Activated T-cell treated with anti-CD3 and anti-CD28 coated beads, Interleukin-2, amount 50 U/mL, for 4 hours (primary cell): ENCODE data around the gene PLSCR2. TPM values are rescaled to one million over a fixed set of nuclear protein-coding genes. Genes with fewer than 3 reads are reported as not detected.
A peak's percentile ranks its signal among the peaks of the same experiment; 100 is the strongest.

Experiments used
- ATAC-seq, 2 donors: fragments of 200-7000 bp; cut with Tn5 transposase; one replicate each; pipeline ENCODE4 v1.10.0; 2021
- DNase-seq: peaks from one replicate; pipeline ENCODE4 v3.0.0-alpha.2; 2020
- H3K27me3 Mint-ChIP-seq: one replicate; pipeline ENCODE4 v1.8.0; 2021; ENCODE audit warnings: low read depth, mixed read lengths
- H3K36me3 Mint-ChIP-seq: one replicate; pipeline ENCODE4 v1.8.0; 2022; ENCODE audit warnings: mixed read lengths; ENCODE audit not compliant: insufficient read depth
- H3K4me1 Mint-ChIP-seq: one replicate; pipeline ENCODE4 v1.8.0; 2021; ENCODE audit warnings: low read depth, mixed read lengths
- H3K4me3 Mint-ChIP-seq: one replicate; pipeline ENCODE4 v1.8.0; 2021; ENCODE audit warnings: mild to moderate bottlenecking, moderate library complexity, mixed read lengths
- H3K9me3 Mint-ChIP-seq: one replicate; pipeline ENCODE4 v1.8.0; 2021; ENCODE audit warnings: mixed read lengths
- total RNA-seq, 3 donors: library from RNA; stranded (reverse); gene quantifications; one replicate each; pipeline ENCODE4 v1.2.1, GENCODE V29; 2021

The PLSCR2 gene
- under 1 TPM in 1 of 3 donors, not detected in 2; 0.26 TPM for total RNA-seq

GRCh38 chr3:146469150-146470017 lies at the start of gene PLSCR2:
PLSCR2 (minus strand) TSS chr3:146469561; CDS start chr3:146459904, 9,657 bp downstream.
- no peaks in the 10 kb centered on the region for H3K36me3 Mint-ChIP-seq
- H3K4me3 Mint-ChIP-seq, result peak within 1 kb of the TSS; percentile 80
- DNase-seq (peak; percentile 69), ATAC-seq (peak; percentile 95 to 97)
- H3K4me1 Mint-ChIP-seq, result peaks cover 2% of the 10 kb centered on the region
- H3K9me3 Mint-ChIP-seq, result no peaks in the 10 kb centered on the region
- no peaks in the 10 kb centered on the region for H3K27me3 Mint-ChIP-seq

- Mint-ChIP-seq H3K9me3 (no peaks in the 10 kb centered on the region), H3K36me3 (peaks cover 31% of the 10 kb centered on the region), H3K4me3 (no peak overlapping the region), H3K27me3 (no peaks in the 10 kb centered on the region), H3K4me1 (peaks cover 4% of the 10 kb centered on the region)
- DNase-seq (no peak), ATAC-seq (no peak)
These were observed 48.5 kb upstream of the PLSCR2 start for GRCh38 chr3:146517684-146518435.

- Mint-ChIP-seq H3K27me3 (no peaks in the 10 kb centered on the region), H3K4me1 (peaks cover 6% of the 10 kb centered on the region), H3K4me3 (no peak overlapping the region), H3K9me3 (no peaks in the 10 kb centered on the region), H3K36me3 (peaks cover 17% of the 10 kb centered on the region)
- DNase-seq (no peak), ATAC-seq (no peak)
These were observed 44.2 kb upstream of the PLSCR2 start for GRCh38 chr3:146513386-146514051.

GRCh38 chr3:146511402-146512134 lies 42.2 kb upstream of the PLSCR2 start:
- DNase-seq (no peak), ATAC-seq (no peak)
- no peak overlapping the region for H3K4me3 Mint-ChIP-seq
- peaks cover 6% of the 10 kb centered on the region for H3K4me1 Mint-ChIP-seq
- no peaks in the 10 kb centered on the region for H3K9me3 Mint-ChIP-seq
- no peaks in the 10 kb centered on the region for H3K27me3 Mint-ChIP-seq
- peaks cover 16% of the 10 kb centered on the region for H3K36me3 Mint-ChIP-seq

GRCh38 chr3:146507331-146508120 lies 38.2 kb upstream of the PLSCR2 start:
- no peak for ATAC-seq
- peaks cover 9% of the 10 kb centered on the region for H3K36me3 Mint-ChIP-seq

GRCh38 chr3:146505516-146505915 lies 36.2 kb upstream of the PLSCR2 start:
- Mint-ChIP-seq H3K4me3 (no peak overlapping the region), H3K4me1 (peaks cover 1% of the 10 kb centered on the region), H3K36me3 (peaks cover 3% of the 10 kb centered on the region), H3K27me3 (no peaks in the 10 kb centered on the region), H3K9me3 (no peaks in the 10 kb centered on the region)
- DNase-seq (no peak), ATAC-seq (no peak)

More at GRCh38 chr3:146507331-146508120, 38.2 kb upstream of the PLSCR2 start:
- H3K4me1 Mint-ChIP-seq, result peaks cover 3% of the 10 kb centered on the region
- no peak overlapping the region for H3K4me3 Mint-ChIP-seq
- H3K27me3 Mint-ChIP-seq, result no peaks in the 10 kb centered on the region
- H3K9me3 Mint-ChIP-seq, result no peaks in the 10 kb centered on the region
- DNase-seq, result no peak

GRCh38 chr3:146504498-146505197 lies 35.3 kb upstream of the PLSCR2 start:
- no peaks in the 10 kb centered on the region for H3K9me3 Mint-ChIP-seq
- peaks cover 1% of the 10 kb centered on the region for H3K4me1 Mint-ChIP-seq
- H3K36me3 Mint-ChIP-seq, result peaks cover 3% of the 10 kb centered on the region
- no peaks in the 10 kb centered on the region for H3K27me3 Mint-ChIP-seq
- DNase-seq (no peak), ATAC-seq (no peak)
- H3K4me3 Mint-ChIP-seq, result no peak overlapping the region

- no peak for DNase-seq
- peak in 1 of 2 donors; percentile 54 for ATAC-seq
- peaks cover 3% of the 10 kb centered on the region for H3K36me3 Mint-ChIP-seq
- H3K4me3 Mint-ChIP-seq, result no peak overlapping the region
- peaks cover 1% of the 10 kb centered on the region for H3K4me1 Mint-ChIP-seq
- H3K27me3 Mint-ChIP-seq, result no peaks in the 10 kb centered on the region
- H3K9me3 Mint-ChIP-seq, result no peaks in the 10 kb centered on the region
These were observed 34.3 kb upstream of the PLSCR2 start for GRCh38 chr3:146503461-146504202.

- Mint-ChIP-seq H3K4me1 (peaks cover 5% of the 10 kb centered on the region), H3K9me3 (no peaks in the 10 kb centered on the region), H3K36me3 (peaks cover 3% of the 10 kb centered on the region), H3K27me3 (no peaks in the 10 kb centered on the region), H3K4me3 (no peak overlapping the region)
- ATAC-seq, result no peak
- DNase-seq, result no peak
These were observed 33.6 kb upstream of the PLSCR2 start for GRCh38 chr3:146502887-146503460.

GRCh38 chr3:146501752-146502151 lies 32.4 kb upstream of the PLSCR2 start:
- ATAC-seq, result peak in 1 of 2 donors; percentile 60

GRCh38 chr3:146499701-146500100 lies 30.3 kb upstream of the PLSCR2 start:
- no peak for ATAC-seq
- peaks cover 3% of the 10 kb centered on the region for H3K36me3 Mint-ChIP-seq
- no peak overlapping the region for H3K4me3 Mint-ChIP-seq
- peaks cover 5% of the 10 kb centered on the region for H3K4me1 Mint-ChIP-seq
- peaks cover 1% of the 10 kb centered on the region for H3K27me3 Mint-ChIP-seq
- H3K9me3 Mint-ChIP-seq, result no peaks in the 10 kb centered on the region
- DNase-seq, result no peak

More at GRCh38 chr3:146501752-146502151, 32.4 kb upstream of the PLSCR2 start:
- DNase-seq, result no peak
- H3K9me3 Mint-ChIP-seq, result no peaks in the 10 kb centered on the region
- H3K27me3 Mint-ChIP-seq, result no peaks in the 10 kb centered on the region
- H3K4me1 Mint-ChIP-seq, result peaks cover 5% of the 10 kb centered on the region
- H3K36me3 Mint-ChIP-seq, result peaks cover 3% of the 10 kb centered on the region
- H3K4me3 Mint-ChIP-seq, result no peak overlapping the region
